HuH-7.5 (cell line): ENCODE measurements around the gene TMEM131L.
"Not testable (repeated sequence)": the region's sequence is repeated elsewhere in the genome, so short reads cannot be mapped to it uniquely, and the experiment has no call there.

ENCODE experiments used
- DNase-seq: peaks from one replicate; pipeline ENCODE4 v3.0.0; 2011; ENCODE audit warnings: low spot score

The TMEM131L gene

GRCh38 chr4:153449338-153449737 lies 16.8 kb upstream of the TMEM131L start:
- DNase-seq, result no peak

GRCh38 chr4:153450544-153450917 lies 15.6 kb upstream of the TMEM131L start:
- no peak for DNase-seq

GRCh38 chr4:153451145-153451544 lies 15.0 kb upstream of the TMEM131L start:
- DNase-seq, result not testable (repeated sequence)

GRCh38 chr4:153451911-153452657 lies 14.1 kb upstream of the TMEM131L start:
- DNase-seq, result no peak

GRCh38 chr4:153452658-153453378 lies 13.3 kb upstream of the TMEM131L start:
- no peak for DNase-seq

GRCh38 chr4:153453402-153453801 lies 12.8 kb upstream of the TMEM131L start:
- DNase-seq, result no peak

GRCh38 chr4:153458969-153459368 lies 7.2 kb upstream of the TMEM131L start:
- no peak for DNase-seq

GRCh38 chr4:153461549-153461948 lies 4.6 kb upstream of the TMEM131L start:
- not testable (repeated sequence) for DNase-seq

GRCh38 chr4:153464068-153464467 lies 2.1 kb upstream of the TMEM131L start:
- no peak for DNase-seq

- no peak for DNase-seq
Observed at GRCh38 chr4:153465140-153465539, 1.0 kb upstream of the TMEM131L start.

- peak; percentile 57 for DNase-seq
Observed at GRCh38 chr4:153465615-153466080, 512 bp upstream of the TMEM131L start.

GRCh38 chr4:153466949-153467896 lies 1.1 kb downstream of the TMEM131L start:
- DNase-seq, result peak; percentile 67

- no peak for DNase-seq
Observed at GRCh38 chr4:153467897-153468262, 1.7 kb downstream of the TMEM131L start.

- no peak for DNase-seq
Observed at GRCh38 chr4:153468587-153468986, 2.4 kb downstream of the TMEM131L start.

- no peak for DNase-seq
Observed at GRCh38 chr4:153469031-153469430, 2.9 kb downstream of the TMEM131L start.

- DNase-seq, result not testable (repeated sequence)
Observed at GRCh38 chr4:153471071-153471697, 5.0 kb downstream of the TMEM131L start.

GRCh38 chr4:153471698-153472093 lies 5.5 kb downstream of the TMEM131L start:
- no peak for DNase-seq

- DNase-seq, result no peak
Observed at GRCh38 chr4:153472122-153473037, 6.2 kb downstream of the TMEM131L start.

- DNase-seq, result no peak
Observed at GRCh38 chr4:153474251-153474650, 8.1 kb downstream of the TMEM131L start.

GRCh38 chr4:153476829-153477574 lies 10.8 kb downstream of the TMEM131L start:
- DNase-seq, result no peak
